Measurements from ENCODE around the gene DAPK2.

DAPK2 gene

GRCh38 chr15:64026591-64026990, 19.7 kb downstream of the DAPK2 start:
- in situ Hi-C loops (cut with MboI; ENCODE audit: low sequenced_read_pairs), result no loop called here

- in situ Hi-C loops (cut with MboI; ENCODE audit: low sequenced_read_pairs), result no loop called here
These were observed 21.9 kb downstream of the DAPK2 start for GRCh38 chr15:64024172-64025050.

GRCh38 chr15:64023220-64023619, 23.1 kb downstream of the DAPK2 start:
- in situ Hi-C loops (cut with MboI; ENCODE audit: low sequenced_read_pairs), result no loop called here

GRCh38 chr15:64022571-64022970, 23.7 kb downstream of the DAPK2 start:
- in situ Hi-C loops (cut with MboI; ENCODE audit: low sequenced_read_pairs), result no loop called here

GRCh38 chr15:64019764-64020163, 26.5 kb downstream of the DAPK2 start:
- in situ Hi-C loops (cut with MboI; ENCODE audit: low sequenced_read_pairs), result no loop called here

- in situ Hi-C loops (cut with MboI; ENCODE audit: low sequenced_read_pairs), result no loop called here
These were observed 28.6 kb downstream of the DAPK2 start for GRCh38 chr15:64017591-64018163.

- in situ Hi-C loops (cut with MboI; ENCODE audit: low sequenced_read_pairs), result no loop called here
These were observed 29.1 kb downstream of the DAPK2 start for GRCh38 chr15:64017082-64017588.

GRCh38 chr15:64016257-64016656, 30.0 kb downstream of the DAPK2 start:
- in situ Hi-C loops (cut with MboI; ENCODE audit: low sequenced_read_pairs), result no loop called here

GRCh38 chr15:64014995-64015394, 31.3 kb downstream of the DAPK2 start:
- in situ Hi-C loops (cut with MboI; ENCODE audit: low sequenced_read_pairs), result no loop called here

- in situ Hi-C loops (cut with MboI; ENCODE audit: low sequenced_read_pairs), result no loop called here
These were observed 32.9 kb downstream of the DAPK2 start for GRCh38 chr15:64013179-64014062.

GRCh38 chr15:64011736-64012135, 34.5 kb downstream of the DAPK2 start:
- in situ Hi-C loops (cut with MboI; ENCODE audit: low sequenced_read_pairs), result no loop called here

GRCh38 chr15:64010719-64011118, 35.6 kb downstream of the DAPK2 start:
- in situ Hi-C loops (cut with MboI; ENCODE audit: low sequenced_read_pairs), result no loop called here

- in situ Hi-C loops (cut with MboI; ENCODE audit: low sequenced_read_pairs), result no loop called here
These were observed 36.5 kb downstream of the DAPK2 start for GRCh38 chr15:64009798-64010261.

- in situ Hi-C loops (cut with MboI; ENCODE audit: low sequenced_read_pairs), result no loop called here
These were observed 37.0 kb downstream of the DAPK2 start for GRCh38 chr15:64009241-64009640.

- in situ Hi-C loops (cut with MboI; ENCODE audit: low sequenced_read_pairs), result no loop called here
These were observed 38.1 kb downstream of the DAPK2 start for GRCh38 chr15:64008177-64008576.

GRCh38 chr15:64006642-64007041, 39.6 kb downstream of the DAPK2 start:
- in situ Hi-C loops (cut with MboI; ENCODE audit: low sequenced_read_pairs), result no loop called here

GRCh38 chr15:64004587-64004986, 41.7 kb downstream of the DAPK2 start:
- in situ Hi-C loops (cut with MboI; ENCODE audit: low sequenced_read_pairs), result no loop called here

- in situ Hi-C loops (cut with MboI; ENCODE audit: low sequenced_read_pairs), result no loop called here
These were observed 42.2 kb downstream of the DAPK2 start for GRCh38 chr15:64004056-64004455.

GRCh38 chr15:64003182-64003581, 43.1 kb downstream of the DAPK2 start:
- in situ Hi-C loops (cut with MboI; ENCODE audit: low sequenced_read_pairs), result no loop called here

- in situ Hi-C loops (cut with MboI; ENCODE audit: low sequenced_read_pairs), result no loop called here
These were observed 45.1 kb downstream of the DAPK2 start for GRCh38 chr15:64001148-64001547.
